ENCODE data around the gene LEKR1. TPM values are rescaled to one million over a fixed set of nuclear protein-coding genes. Genes with fewer than 3 reads are reported as not detected.

Gene LEKR1
- total RNA-seq, 2 donors from 2014 or later, result 0.75 to 2.8 TPM

GRCh38 chr3:157021679-157022078 is 195.5 kb downstream of the LEKR1 start:
- DNase-seq (no peak), ATAC-seq (no peak)
- Mint-ChIP-seq H3K4me1 (peaks cover 4% of the 10 kb centered on the region), H3K36me3 (ENCODE audit: low read depth) (no peaks in the 10 kb centered on the region), H3K4me3 (no peak overlapping the region), H3K27ac (no peak overlapping the region), H3K27me3 (no peaks in the 10 kb centered on the region)
- no peaks in the 10 kb centered on the region for H3K9me3 ChIP-seq (ENCODE audit: control insufficient read depth, low read length, poor library complexity, severe bottlenecking)

DNA sequence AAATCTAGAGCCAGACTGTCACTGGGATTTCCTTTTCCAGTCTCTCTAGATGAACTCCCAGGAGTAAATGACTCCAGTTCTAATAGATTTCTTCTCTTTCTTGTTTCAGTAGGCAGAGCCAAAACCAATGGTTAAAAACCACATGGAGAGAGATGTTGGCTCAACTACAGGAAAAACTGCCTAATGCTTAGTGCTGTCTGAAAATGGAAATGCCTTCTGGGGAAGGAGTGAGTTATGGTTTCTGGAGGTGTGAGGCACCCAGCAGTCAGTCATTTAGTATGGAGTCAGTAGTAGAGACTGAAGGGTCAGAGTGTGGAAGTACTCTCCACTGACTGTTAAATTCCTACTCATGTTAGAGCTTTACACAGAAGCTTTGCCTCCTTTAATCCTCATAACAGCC is 197.1 kb downstream of the LEKR1 start:
- Mint-ChIP-seq H3K27me3 (peaks cover 5% of the 10 kb centered on the region), H3K27ac (no peak overlapping the region), H3K4me1 (peaks cover 6% of the 10 kb centered on the region), H3K36me3 (ENCODE audit: low read depth) (no peaks in the 10 kb centered on the region), H3K4me3 (no peak overlapping the region)
- no peak for DNase-seq
- no peak for ATAC-seq
- no peaks in the 10 kb centered on the region for H3K9me3 ChIP-seq (ENCODE audit: control insufficient read depth, low read length, poor library complexity, severe bottlenecking)

- no peak for ATAC-seq
- H3K4me1 Mint-ChIP-seq, result peaks cover 7% of the 10 kb centered on the region
- DNase-seq, result no peak
These were observed 199.9 kb downstream of the LEKR1 start for GRCh38 chr3:157026091-157026490.

GRCh38 chr3:157027861-157028745 is 201.9 kb downstream of the LEKR1 start:
- H3K36me3 Mint-ChIP-seq (ENCODE audit: low read depth), result no peaks in the 10 kb centered on the region
- no peak for ATAC-seq
- peaks cover 26% of the 10 kb centered on the region for H3K27me3 Mint-ChIP-seq
- no peak overlapping the region for H3K27ac Mint-ChIP-seq
- no peaks in the 10 kb centered on the region for H3K9me3 ChIP-seq (ENCODE audit: control insufficient read depth, low read length, poor library complexity, severe bottlenecking)
- H3K4me3 Mint-ChIP-seq, result no peak overlapping the region
- H3K4me1 Mint-ChIP-seq, result peaks cover 3% of the 10 kb centered on the region
- DNase-seq, result no peak

More at GRCh38 chr3:157026091-157026490, 199.9 kb downstream of the LEKR1 start:
- H3K9me3 ChIP-seq (ENCODE audit: control insufficient read depth, low read length, poor library complexity, severe bottlenecking), result no peaks in the 10 kb centered on the region
- Mint-ChIP-seq H3K36me3 (ENCODE audit: low read depth) (no peaks in the 10 kb centered on the region), H3K27ac (no peak overlapping the region), H3K4me3 (no peak overlapping the region), H3K27me3 (peaks cover 14% of the 10 kb centered on the region)

GRCh38 chr3:157029365-157029790 is 203.2 kb downstream of the LEKR1 start:
- Mint-ChIP-seq H3K36me3 (ENCODE audit: low read depth) (no peaks in the 10 kb centered on the region), H3K27ac (peak overlapping the region; percentile 2), H3K4me1 (peaks cover 3% of the 10 kb centered on the region), H3K27me3 (peaks cover 26% of the 10 kb centered on the region), H3K4me3 (no peak overlapping the region)
- ATAC-seq (peak; percentile 35), DNase-seq (no peak)
- H3K9me3 ChIP-seq (ENCODE audit: control insufficient read depth, low read length, poor library complexity, severe bottlenecking), result no peaks in the 10 kb centered on the region

- H3K27ac Mint-ChIP-seq, result no peak overlapping the region
- no peak overlapping the region for H3K4me3 Mint-ChIP-seq
- peaks cover 26% of the 10 kb centered on the region for H3K27me3 Mint-ChIP-seq
- no peaks in the 10 kb centered on the region for H3K9me3 ChIP-seq (ENCODE audit: control insufficient read depth, low read length, poor library complexity, severe bottlenecking)
- H3K4me1 Mint-ChIP-seq, result peaks cover 3% of the 10 kb centered on the region
- H3K36me3 Mint-ChIP-seq (ENCODE audit: low read depth), result no peaks in the 10 kb centered on the region
- DNase-seq (no peak), ATAC-seq (no peak)
These were observed 204.6 kb downstream of the LEKR1 start for GRCh38 chr3:157030712-157031111.

DNA sequence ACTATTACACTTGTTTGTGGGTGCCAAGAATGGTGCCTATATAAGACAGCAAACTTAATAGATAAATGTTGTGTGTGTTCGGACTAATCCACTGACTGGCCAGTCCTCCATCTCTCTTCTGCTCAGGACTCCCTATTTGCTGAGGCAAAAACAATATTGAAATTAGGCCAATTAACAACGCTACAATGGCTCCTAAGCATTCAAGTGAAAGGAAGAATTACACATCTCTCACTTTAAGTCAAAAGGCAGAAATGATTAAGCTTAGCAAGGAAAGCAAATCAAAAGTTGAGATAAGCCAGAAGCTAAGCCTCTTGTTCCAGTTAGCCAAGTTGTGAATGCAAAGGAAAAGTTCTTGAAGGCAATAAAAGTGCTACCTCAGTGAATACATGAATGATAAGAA is 206.8 kb downstream of the LEKR1 start:
- Mint-ChIP-seq H3K4me3 (no peak overlapping the region), H3K36me3 (ENCODE audit: low read depth) (no peaks in the 10 kb centered on the region), H3K27ac (no peak overlapping the region), H3K27me3 (peaks cover 28% of the 10 kb centered on the region), H3K4me1 (peaks cover 3% of the 10 kb centered on the region)
- DNase-seq, result no peak
- ATAC-seq, result no peak
- H3K9me3 ChIP-seq (ENCODE audit: control insufficient read depth, low read length, poor library complexity, severe bottlenecking), result peaks cover 3% of the 10 kb centered on the region

DNA sequence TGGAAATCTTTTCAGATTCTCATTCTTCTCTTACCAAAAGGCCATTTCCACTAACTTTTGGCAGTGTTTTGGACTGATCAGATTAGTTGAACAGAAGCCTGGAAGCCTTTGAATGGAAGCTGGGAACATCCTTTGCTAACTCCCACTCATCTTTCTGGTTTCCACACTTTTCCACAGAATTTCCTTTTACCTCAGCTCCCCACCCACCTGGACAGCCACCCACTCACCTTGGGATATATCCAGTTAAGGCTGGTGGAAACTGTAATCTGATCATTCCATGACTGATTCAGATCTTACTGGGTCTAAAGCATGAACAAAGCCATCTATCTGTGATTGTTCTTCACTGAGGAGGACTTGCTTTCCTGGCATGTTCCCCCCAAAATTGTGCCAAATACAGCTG is 214.3 kb downstream of the LEKR1 start:
- ATAC-seq, result no peak

GRCh38 chr3:157042226-157042625 is 216.1 kb downstream of the LEKR1 start:
- peaks cover 23% of the 10 kb centered on the region for H3K27me3 Mint-ChIP-seq
- DNase-seq, result no peak
- H3K27ac Mint-ChIP-seq, result no peak overlapping the region
- no peak for ATAC-seq
- no peaks in the 10 kb centered on the region for H3K4me1 Mint-ChIP-seq
- peaks cover 3% of the 10 kb centered on the region for H3K9me3 ChIP-seq (ENCODE audit: control insufficient read depth, low read length, poor library complexity, severe bottlenecking)
- no peak overlapping the region for H3K4me3 Mint-ChIP-seq
- H3K36me3 Mint-ChIP-seq (ENCODE audit: low read depth), result no peaks in the 10 kb centered on the region

More for the DNA sequence above, 214.3 kb downstream of the LEKR1 start:
- Mint-ChIP-seq H3K4me1 (no peaks in the 10 kb centered on the region), H3K27ac (no peak overlapping the region), H3K4me3 (no peak overlapping the region), H3K36me3 (ENCODE audit: low read depth) (no peaks in the 10 kb centered on the region), H3K27me3 (peaks cover 21% of the 10 kb centered on the region)
- DNase-seq, result no peak
- peaks cover 3% of the 10 kb centered on the region for H3K9me3 ChIP-seq (ENCODE audit: control insufficient read depth, low read length, poor library complexity, severe bottlenecking)

DNA sequence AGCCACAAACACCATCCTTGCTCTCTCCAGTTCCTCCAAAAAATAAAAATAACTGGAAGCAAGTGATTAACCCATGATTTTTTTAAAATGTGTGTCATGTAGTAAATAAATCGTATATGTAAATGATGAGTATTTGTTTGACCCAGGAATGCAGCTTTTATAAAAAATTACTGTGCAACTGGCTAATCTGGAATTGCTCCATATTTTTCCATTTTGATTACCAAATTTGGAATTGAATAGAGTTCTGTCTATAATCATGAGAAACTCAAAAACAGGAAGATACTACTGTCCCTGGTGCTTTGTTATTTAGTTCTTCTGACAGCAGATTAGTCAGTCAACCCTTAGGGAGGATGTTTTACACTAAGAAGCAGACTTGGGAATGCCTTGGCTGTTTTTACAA is 217.6 kb downstream of the LEKR1 start:
- Mint-ChIP-seq H3K36me3 (ENCODE audit: low read depth) (no peaks in the 10 kb centered on the region), H3K4me1 (no peaks in the 10 kb centered on the region), H3K4me3 (no peak overlapping the region), H3K27ac (no peak overlapping the region), H3K27me3 (peaks cover 18% of the 10 kb centered on the region)
- no peak for ATAC-seq
- no peak for DNase-seq
- H3K9me3 ChIP-seq (ENCODE audit: control insufficient read depth, low read length, poor library complexity, severe bottlenecking), result no peaks in the 10 kb centered on the region

GRCh38 chr3:157045238-157045850 is 219.2 kb downstream of the LEKR1 start:
- Mint-ChIP-seq H3K4me1 (no peaks in the 10 kb centered on the region), H3K4me3 (no peak overlapping the region), H3K36me3 (ENCODE audit: low read depth) (no peaks in the 10 kb centered on the region), H3K27ac (no peak overlapping the region), H3K27me3 (peaks cover 18% of the 10 kb centered on the region)
- H3K9me3 ChIP-seq (ENCODE audit: control insufficient read depth, low read length, poor library complexity, severe bottlenecking), result no peaks in the 10 kb centered on the region
- no peak for DNase-seq
- no peak for ATAC-seq

- Mint-ChIP-seq H3K27me3 (peaks cover 13% of the 10 kb centered on the region), H3K4me1 (no peaks in the 10 kb centered on the region), H3K4me3 (no peak overlapping the region), H3K27ac (no peak overlapping the region), H3K36me3 (ENCODE audit: low read depth) (no peaks in the 10 kb centered on the region)
- no peak for DNase-seq
- ATAC-seq, result no peak
- H3K9me3 ChIP-seq (ENCODE audit: control insufficient read depth, low read length, poor library complexity, severe bottlenecking), result no peaks in the 10 kb centered on the region
These were observed 220.4 kb downstream of the LEKR1 start for GRCh38 chr3:157046520-157046919.

DNA sequence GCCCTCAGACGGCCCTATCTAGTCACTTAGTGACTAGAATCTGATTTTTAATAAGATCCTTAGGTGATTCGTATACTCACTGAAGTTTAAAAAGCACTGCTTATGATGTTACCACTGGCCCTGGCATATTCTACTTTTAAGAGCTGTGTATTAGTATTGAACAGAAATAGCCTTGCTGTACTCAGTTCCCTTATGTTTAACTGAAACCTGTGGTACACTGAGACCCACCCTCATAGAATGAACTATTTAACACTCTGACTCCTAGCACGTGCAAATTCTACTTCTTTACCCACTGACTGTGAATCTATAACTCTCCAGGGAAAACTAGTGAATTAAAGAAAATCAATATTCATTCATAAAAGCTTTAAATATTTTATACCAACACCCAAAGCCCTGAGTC is 224.9 kb downstream of the LEKR1 start:
- Mint-ChIP-seq H3K27ac (no peak overlapping the region), H3K36me3 (ENCODE audit: low read depth) (no peaks in the 10 kb centered on the region), H3K4me3 (no peak overlapping the region), H3K4me1 (no peaks in the 10 kb centered on the region), H3K27me3 (peaks cover 19% of the 10 kb centered on the region)
- no peaks in the 10 kb centered on the region for H3K9me3 ChIP-seq (ENCODE audit: control insufficient read depth, low read length, poor library complexity, severe bottlenecking)
- ATAC-seq (no peak), DNase-seq (no peak)
